Neuronal stem cell (in vitro differentiated cells): ENCODE measurements around the gene TPH2.

Experiments used
- DNase-seq: peaks from one replicate; pipeline ENCODE4 v3.0.0-alpha.2; 2013; ENCODE audit warnings: low spot score
- H2AFZ ChIP-seq: one replicate; pipeline ENCODE4 v1.6.1; 2013; ENCODE audit warnings: mild to moderate bottlenecking, low read length, inconsistent platforms
- H2AK5ac ChIP-seq: 2 replicates; pipeline ENCODE4 v1.6.1; 2013; ENCODE audit warnings: low read depth, mild to moderate bottlenecking, inconsistent platforms, low read length, moderate library complexity, mixed read lengths
- H2BK120ac ChIP-seq: 2 replicates; pipeline ENCODE4 v1.6.1; 2013; ENCODE audit warnings: low read depth, mild to moderate bottlenecking, inconsistent platforms, low read length, moderate library complexity, mixed read lengths
- H2BK12ac ChIP-seq: one replicate; pipeline ENCODE4 v1.6.1; 2013; ENCODE audit warnings: low read length, inconsistent platforms
- H2BK15ac ChIP-seq: 2 replicates; pipeline ENCODE4 v1.6.1; 2013; ENCODE audit warnings: mild to moderate bottlenecking, low read length, inconsistent platforms, mixed read lengths
- H2BK5ac ChIP-seq: one replicate; pipeline ENCODE4 v1.6.1; 2013; ENCODE audit warnings: inconsistent platforms, mild to moderate bottlenecking, low read length, moderate library complexity
- H3K14ac ChIP-seq: one replicate; pipeline ENCODE4 v1.6.1; 2013; ENCODE audit warnings: low read length, inconsistent platforms
- H3K18ac ChIP-seq: 2 replicates; pipeline ENCODE4 v1.6.1; 2013; ENCODE audit warnings: low read length, inconsistent platforms
- H3K23ac ChIP-seq: 2 replicates; pipeline ENCODE4 v1.6.1; 2013; ENCODE audit warnings: low read depth, mild to moderate bottlenecking, mixed read lengths, low read length, inconsistent platforms; ENCODE audit not compliant: poor library complexity
- H3K27ac ChIP-seq: replicated peaks from 3 replicates; pipeline ENCODE4 v1.5.1; 2013; ENCODE audit warnings: low read length, inconsistent platforms
- H3K27me3 ChIP-seq, 3 experiments: 2 replicates each; pipeline ENCODE4 v1.6.1; 2013; ENCODE audit warnings: low read length in 3 of 3, mild to moderate bottlenecking in 2 of 3, inconsistent platforms in 1 of 3, low read depth in 1 of 3, mixed read lengths in 1 of 3, moderate library complexity in 1 of 3; ENCODE audit not compliant: control insufficient read depth in 3 of 3, insufficient read depth in 3 of 3
- H3K36me3 ChIP-seq, 2 donors: replicated peaks in 1 of 2; 2 replicates each; pipeline ENCODE4 v1.6.1; 2013; ENCODE audit warnings: low read length in 2 of 2; ENCODE audit not compliant: control insufficient read depth in 2 of 2, insufficient read depth in 2 of 2
- H3K4ac ChIP-seq: 2 replicates; pipeline ENCODE4 v1.6.1; 2013; ENCODE audit warnings: inconsistent platforms, mild to moderate bottlenecking, low read length, moderate library complexity
- H3K4me1 ChIP-seq, 2 donors: 1 replicate in 1 of 2; 2 replicates in 1 of 2; pipeline ENCODE4 v1.6.1; 2013; ENCODE audit warnings: low read length in 2 of 2, low read depth in 1 of 2; ENCODE audit not compliant: control insufficient read depth in 2 of 2, insufficient read depth in 1 of 2
- H3K4me2 ChIP-seq: one replicate; pipeline ENCODE4 v1.6.1; 2013; ENCODE audit warnings: mild to moderate bottlenecking, low read length, inconsistent platforms; ENCODE audit not compliant: insufficient read depth, poor library complexity, severe bottlenecking
- H3K4me3 ChIP-seq, 2 donors: 2 replicates each; pipeline ENCODE4 v1.5.1; 2013; ENCODE audit warnings: low read length in 2 of 2, mild to moderate bottlenecking in 2 of 2, inconsistent platforms in 1 of 2, moderate library complexity in 1 of 2
- H3K79me1 ChIP-seq: one replicate; pipeline ENCODE4 v1.6.1; 2013; ENCODE audit warnings: low read depth, mild to moderate bottlenecking, inconsistent platforms, low read length, moderate library complexity
- H3K9ac ChIP-seq: one replicate; pipeline ENCODE4 v1.6.1; 2013; ENCODE audit warnings: mild to moderate bottlenecking, low read depth, low read length, inconsistent platforms; ENCODE audit not compliant: poor library complexity
- H3K9me3 ChIP-seq, 2 donors: replicated peaks in 1 of 2; 2 replicates each; pipeline versions ENCODE3 to v1.6.1; 2013; ENCODE audit warnings: low read length in 2 of 2, mild to moderate bottlenecking in 2 of 2, inconsistent platforms in 1 of 2, low read depth in 1 of 2, mixed read lengths in 1 of 2, moderate library complexity in 1 of 2; ENCODE audit not compliant: control insufficient read depth in 2 of 2, insufficient read depth in 1 of 2
- H4K8ac ChIP-seq: one replicate; pipeline ENCODE4 v1.6.1; 2013; ENCODE audit warnings: low read depth, mild to moderate bottlenecking, inconsistent platforms, low read length, moderate library complexity
- H4K91ac ChIP-seq: one replicate; pipeline ENCODE4 v1.6.1; 2013; ENCODE audit warnings: low read length, low read depth, mild to moderate bottlenecking, inconsistent platforms; ENCODE audit not compliant: poor library complexity
- WGBS, 2 donors: extraction: QIAGEN DNeasy Blood & Tissue Kit; methylation state at CpG; one replicate each; pipeline ENCODE4 v1.1.7; 2013; ENCODE audit warnings: missing lambda C conversion rate in 2 of 2, mixed read lengths in 1 of 2; ENCODE audit not compliant: insufficient read length in 2 of 2, insufficient replicate concordance in 1 of 2; ENCODE audit errors: extremely low coverage in 2 of 2; 5-methylcytosine and 5-hydroxymethylcytosine counted together

TPH2 gene

DNA sequence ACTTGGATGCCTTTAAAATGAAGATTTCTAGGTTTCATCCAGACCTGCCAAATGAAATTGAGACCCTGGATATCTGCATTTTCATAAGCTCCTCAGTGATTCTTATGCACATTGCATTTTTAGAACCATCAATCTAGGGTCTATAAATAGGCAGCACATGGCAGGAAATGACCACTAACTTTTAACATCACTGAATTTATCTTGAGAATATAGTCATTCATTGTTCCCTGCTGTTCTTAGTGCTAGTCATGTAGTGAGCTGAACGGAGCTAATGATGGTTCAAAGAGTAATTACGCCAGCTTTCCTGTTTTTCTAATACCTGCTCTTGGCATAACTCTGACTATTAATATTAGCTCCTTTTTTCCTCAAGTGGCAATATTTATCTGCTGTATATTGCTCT, 91.6 kb downstream of the TPH2 start:
- H3K4me3 ChIP-seq, result no peak overlapping the region
- no CpG with 5 or more reads among the region's 2 CpGs for WGBS, 2 donors
- no peak overlapping the region for H3K14ac ChIP-seq
- H3K4me2 ChIP-seq, result no peak overlapping the region
- peaks cover 0 to 14% of the 10 kb centered on the region in 2 donors for H3K4me1 ChIP-seq
- no peak overlapping the region for H3K18ac ChIP-seq
- no peak overlapping the region for H3K9ac ChIP-seq
- H2BK5ac ChIP-seq, result no peak overlapping the region
- no peak for DNase-seq
- H4K8ac ChIP-seq, result no peak overlapping the region
- no peaks in the 10 kb centered on the region for H3K27me3 ChIP-seq
- no peak overlapping the region for H3K23ac ChIP-seq
- no peaks in the 10 kb centered on the region for H3K36me3 ChIP-seq
- H3K9me3 ChIP-seq, result no peaks in the 10 kb centered on the region
- H4K91ac ChIP-seq, result no peak overlapping the region
- no peak overlapping the region for H3K27ac ChIP-seq
- no peak overlapping the region for H2BK12ac ChIP-seq
- no peak overlapping the region for H3K4ac ChIP-seq
- H2AK5ac ChIP-seq, result no peak overlapping the region
- H2BK120ac ChIP-seq, result no peak overlapping the region
- H2BK15ac ChIP-seq, result no peak overlapping the region
- H2AFZ ChIP-seq, result no peak overlapping the region
- no peaks in the 10 kb centered on the region for H3K79me1 ChIP-seq

DNA sequence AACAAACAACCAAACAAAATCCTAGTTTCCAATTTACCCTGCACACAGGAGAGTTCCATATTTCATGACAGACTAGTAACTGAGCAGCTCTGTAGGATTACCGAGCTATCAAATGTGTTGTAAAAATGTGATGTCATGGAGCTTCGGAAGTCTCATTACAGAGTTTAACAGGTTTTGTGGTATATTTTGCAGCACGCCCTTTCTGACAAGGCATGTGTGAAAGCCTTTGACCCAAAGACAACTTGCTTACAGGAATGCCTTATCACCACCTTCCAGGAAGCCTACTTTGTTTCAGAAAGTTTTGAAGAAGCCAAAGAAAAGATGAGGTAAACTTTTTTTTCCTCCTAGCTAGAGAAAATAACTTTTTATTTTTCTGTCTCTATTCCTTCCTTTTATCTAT, 92.4 kb downstream of the TPH2 start:
- H2BK5ac ChIP-seq, result no peak overlapping the region
- H3K27me3 ChIP-seq, result no peaks in the 10 kb centered on the region
- no peak overlapping the region for H2AK5ac ChIP-seq
- H4K8ac ChIP-seq, result no peak overlapping the region
- H3K9ac ChIP-seq, result no peak overlapping the region
- H3K14ac ChIP-seq, result no peak overlapping the region
- H3K27ac ChIP-seq, result no peak overlapping the region
- H4K91ac ChIP-seq, result no peak overlapping the region
- no CpG with 5 or more reads among the region's 3 CpGs for WGBS, 2 donors
- no peak overlapping the region for H2AFZ ChIP-seq
- H3K23ac ChIP-seq, result no peak overlapping the region
- no peak overlapping the region for H2BK12ac ChIP-seq
- no peak overlapping the region for H3K18ac ChIP-seq
- no peaks in the 10 kb centered on the region for H3K36me3 ChIP-seq
- no peak overlapping the region for H3K4ac ChIP-seq
- H3K79me1 ChIP-seq, result no peaks in the 10 kb centered on the region
- no peak overlapping the region for H3K4me3 ChIP-seq
- H3K9me3 ChIP-seq, result no peaks in the 10 kb centered on the region
- no peak overlapping the region for H3K4me2 ChIP-seq
- H3K4me1 ChIP-seq, result peaks cover 0 to 14% of the 10 kb centered on the region in 2 donors
- no peak overlapping the region for H2BK15ac ChIP-seq
- H2BK120ac ChIP-seq, result no peak overlapping the region
- DNase-seq, result no peak

DNA sequence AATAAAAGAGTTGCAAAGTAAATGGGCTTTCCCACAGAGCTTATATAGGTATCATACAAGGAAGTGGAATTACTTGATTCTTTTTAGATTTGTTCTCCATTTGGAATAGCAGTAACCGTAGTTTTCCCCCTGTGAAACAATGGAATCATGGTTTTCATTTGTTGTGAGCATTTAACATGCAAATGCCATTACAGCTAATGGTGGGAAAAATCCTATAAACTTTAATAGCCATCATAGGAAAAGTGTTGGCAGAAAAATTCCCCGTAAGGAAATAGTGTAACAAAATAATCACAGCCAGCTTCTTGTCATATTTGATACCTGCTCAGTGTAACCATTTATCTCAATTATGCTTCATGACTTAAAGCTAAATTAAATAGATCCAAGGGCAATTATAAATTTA, 95.3 kb downstream of the TPH2 start:
- DNase-seq, result no peak
- H2BK15ac ChIP-seq, result no peak overlapping the region
- WGBS, 2 donors, result no CpG with 5 or more reads among the region's 2 CpGs

GRCh38 chr12:72035625-72036024, 97.0 kb downstream of the TPH2 start:
- Histone ChIP-seq H2BK15ac (no peak overlapping the region), H2AFZ (no peak overlapping the region)
- WGBS, 2 donors, result no CpG with 5 or more reads among the region's 5 CpGs

More for the DNA sequence above, 95.3 kb downstream of the TPH2 start:
- Histone ChIP-seq H3K27me3 (no peaks in the 10 kb centered on the region), H3K9ac (no peak overlapping the region), H2BK12ac (no peak overlapping the region), H3K4me2 (no peak overlapping the region), H3K27ac (no peak overlapping the region), H3K79me1 (no peaks in the 10 kb centered on the region), H3K9me3 (no peaks in the 10 kb centered on the region), H3K4me3 (no peak overlapping the region), H2AFZ (no peak overlapping the region), H2BK120ac (no peak overlapping the region), H3K18ac (no peak overlapping the region), H3K4ac (no peak overlapping the region), H4K91ac (no peak overlapping the region), H2BK5ac (no peak overlapping the region), H2AK5ac (no peak overlapping the region), H3K4me1 (peaks cover 0 to 16% of the 10 kb centered on the region in 2 donors), H3K23ac (no peak overlapping the region), H4K8ac (no peak overlapping the region), H3K36me3 (no peaks in the 10 kb centered on the region), H3K14ac (no peak overlapping the region)

More at GRCh38 chr12:72035625-72036024, 97.0 kb downstream of the TPH2 start:
- DNase-seq, result no peak
- Histone ChIP-seq H3K14ac (no peak overlapping the region), H3K4ac (no peak overlapping the region), H3K27me3 (no peaks in the 10 kb centered on the region), H3K18ac (no peak overlapping the region), H3K27ac (no peak overlapping the region), H3K4me1 (peaks cover 0 to 6% of the 10 kb centered on the region in 2 donors), H2BK12ac (no peak overlapping the region), H3K4me3 (no peak overlapping the region), H2AK5ac (no peak overlapping the region), H3K79me1 (no peaks in the 10 kb centered on the region), H3K23ac (no peak overlapping the region), H3K9me3 (peaks cover 0 to 5% of the 10 kb centered on the region in 2 donors), H2BK120ac (no peak overlapping the region), H4K8ac (no peak overlapping the region), H3K4me2 (no peak overlapping the region), H4K91ac (no peak overlapping the region), H2BK5ac (no peak overlapping the region), H3K9ac (no peak overlapping the region), H3K36me3 (no peaks in the 10 kb centered on the region)
